Trophoblast cell (in vitro differentiated cells and primary cell): Measurements from ENCODE around the gene VAT1L.

ENCODE experiments used
- DNase-seq, 2 donors: peaks; one replicate each; pipeline ENCODE4 v3.0.0-alpha.2; 2016
- H2AFZ ChIP-seq: 2 replicates; pipeline ENCODE4 v1.6.1; 2013; ENCODE audit warnings: low read length, moderate library complexity, mild to moderate bottlenecking; ENCODE audit not compliant: insufficient read depth, poor library complexity
- H2AK5ac ChIP-seq: 2 replicates; pipeline ENCODE4 v1.6.1; 2013; ENCODE audit warnings: mild to moderate bottlenecking, low read length
- H2BK120ac ChIP-seq: 2 replicates; pipeline ENCODE4 v1.6.1; 2013; ENCODE audit warnings: low read length, mild to moderate bottlenecking, moderate library complexity; ENCODE audit not compliant: insufficient read depth, poor library complexity
- H2BK12ac ChIP-seq: 2 replicates; pipeline ENCODE4 v1.6.1; 2013; ENCODE audit warnings: mild to moderate bottlenecking, low read length, moderate library complexity
- H2BK5ac ChIP-seq: 2 replicates; pipeline ENCODE4 v1.6.1; 2013; ENCODE audit warnings: low read length, low read depth, moderate library complexity, mild to moderate bottlenecking; ENCODE audit not compliant: poor library complexity
- H3K14ac ChIP-seq: 2 replicates; pipeline ENCODE4 v1.6.1; 2013; ENCODE audit warnings: mild to moderate bottlenecking, low read length
- H3K18ac ChIP-seq: 2 replicates; pipeline ENCODE4 v1.6.1; 2013; ENCODE audit warnings: mild to moderate bottlenecking, low read length
- H3K23ac ChIP-seq: 2 replicates; pipeline ENCODE4 v1.6.1; 2013; ENCODE audit warnings: low read length
- H3K27ac ChIP-seq: 2 replicates; pipeline ENCODE4 v1.5.1; 2013; ENCODE audit warnings: low read depth, mild to moderate bottlenecking, inconsistent platforms, low read length, moderate library complexity
- H3K27me3 ChIP-seq: 2 replicates; pipeline ENCODE4 v1.6.1; 2013; ENCODE audit warnings: inconsistent platforms, mild to moderate bottlenecking, low read length, moderate library complexity; ENCODE audit not compliant: insufficient read depth
- H3K36me3 ChIP-seq, 2 experiments: 1 replicate in 1 of 2; 2 replicates in 1 of 2; pipeline ENCODE4 v1.6.1; 2013; ENCODE audit warnings: low read length in 2 of 2, mild to moderate bottlenecking in 2 of 2, moderate library complexity in 1 of 2; ENCODE audit not compliant: insufficient read depth in 2 of 2, control insufficient read depth in 1 of 2
- H3K4ac ChIP-seq: 2 replicates; pipeline ENCODE4 v1.6.1; 2013; ENCODE audit warnings: low read depth, mild to moderate bottlenecking, low read length, moderate library complexity
- H3K4me1 ChIP-seq, 2 experiments: 1 replicate in 1 of 2; 2 replicates in 1 of 2; pipeline ENCODE4 v1.6.1; 2013; ENCODE audit warnings: low read length in 2 of 2, mild to moderate bottlenecking in 2 of 2, moderate library complexity in 1 of 2; ENCODE audit not compliant: insufficient read depth in 2 of 2, control insufficient read depth in 1 of 2
- H3K4me2 ChIP-seq: 2 replicates; pipeline ENCODE4 v1.6.1; 2013; ENCODE audit warnings: inconsistent platforms, mild to moderate bottlenecking, low read length, moderate library complexity
- H3K4me3 ChIP-seq: 2 replicates; pipeline ENCODE4 v1.5.1; 2013; ENCODE audit warnings: mild to moderate bottlenecking, low read depth, low read length, inconsistent platforms
- H3K79me1 ChIP-seq: one replicate; pipeline ENCODE4 v1.6.1; 2013; ENCODE audit warnings: low read length
- H3K79me2 ChIP-seq: 2 replicates; pipeline ENCODE4 v1.6.1; 2013; ENCODE audit warnings: low read length, mild to moderate bottlenecking; ENCODE audit not compliant: control insufficient read depth, insufficient read depth, poor library complexity
- H3K9ac ChIP-seq: 2 replicates; pipeline ENCODE4 v1.6.1; 2013; ENCODE audit warnings: mild to moderate bottlenecking, low read length
- H3K9me3 ChIP-seq: 2 replicates; pipeline ENCODE4 v1.6.1; 2013; ENCODE audit warnings: low read depth, mild to moderate bottlenecking, control low read depth, inconsistent platforms, low read length; ENCODE audit not compliant: insufficient read depth
- H4K12ac ChIP-seq: 2 replicates; pipeline ENCODE4 v1.6.1; 2013; ENCODE audit warnings: low read depth, mild to moderate bottlenecking, low read length, moderate library complexity
- H4K8ac ChIP-seq: 2 replicates; pipeline ENCODE4 v1.6.1; 2013; ENCODE audit warnings: low read depth, mild to moderate bottlenecking, low read length, moderate library complexity
- H4K91ac ChIP-seq: one replicate; pipeline ENCODE4 v1.6.1; 2013; ENCODE audit warnings: low read depth, mild to moderate bottlenecking, low read length, moderate library complexity
- WGBS: extraction: QIAGEN DNeasy Blood & Tissue Kit; methylation state at CpG from one replicate; pipeline ENCODE4 v1.1.7; 2013; ENCODE audit warnings: missing lambda C conversion rate; ENCODE audit not compliant: insufficient read length, insufficient coverage; ENCODE audit errors: extremely low coverage; 5-methylcytosine and 5-hydroxymethylcytosine counted together

VAT1L gene

GRCh38 chr16:77897129-77897437 lies 108.7 kb downstream of the VAT1L start:
- Histone ChIP-seq H3K9ac (no peak overlapping the region), H3K23ac (no peak overlapping the region), H2AK5ac (no peak overlapping the region), H3K27ac (no peak overlapping the region), H4K12ac (no peak overlapping the region), H3K18ac (no peak overlapping the region), H3K36me3 (no peaks in the 10 kb centered on the region), H2BK5ac (no peak overlapping the region), H3K79me2 (no peaks in the 10 kb centered on the region), H2BK120ac (no peak overlapping the region), H3K14ac (no peak overlapping the region), H3K4me1 (no peaks in the 10 kb centered on the region), H4K8ac (no peak overlapping the region), H3K27me3 (no peaks in the 10 kb centered on the region), H3K4me2 (no peak overlapping the region), H2AFZ (no peak overlapping the region), H2BK12ac (no peak overlapping the region), H4K91ac (no peak overlapping the region), H3K79me1 (no peaks in the 10 kb centered on the region), H3K4me3 (no peak overlapping the region), H3K4ac (no peak overlapping the region), H3K9me3 (no peaks in the 10 kb centered on the region)
- WGBS: no CpG with 5 or more reads among the region's 3 CpGs
- DNase-seq: no peak

GRCh38 chr16:77897831-77898605 lies 109.7 kb downstream of the VAT1L start:
- H2AK5ac ChIP-seq: no peak overlapping the region
- no peaks in the 10 kb centered on the region for H3K79me2 ChIP-seq
- no peak overlapping the region for H3K27ac ChIP-seq
- no peak overlapping the region for H3K23ac ChIP-seq
- no peak overlapping the region for H3K4me2 ChIP-seq
- H4K91ac ChIP-seq: no peak overlapping the region
- no peaks in the 10 kb centered on the region for H3K9me3 ChIP-seq
- H3K4ac ChIP-seq: no peak overlapping the region
- no peak overlapping the region for H3K4me3 ChIP-seq
- H2AFZ ChIP-seq: no peak overlapping the region
- H3K9ac ChIP-seq: no peak overlapping the region
- H3K18ac ChIP-seq: no peak overlapping the region
- H3K4me1 ChIP-seq: no peaks in the 10 kb centered on the region
- H3K36me3 ChIP-seq: no peaks in the 10 kb centered on the region
- no CpG with 5 or more reads among the region's 4 CpGs for WGBS
- no peaks in the 10 kb centered on the region for H3K27me3 ChIP-seq
- H3K14ac ChIP-seq: no peak overlapping the region
- DNase-seq: no peak
- H2BK12ac ChIP-seq: no peak overlapping the region
- no peak overlapping the region for H2BK120ac ChIP-seq
- no peak overlapping the region for H2BK5ac ChIP-seq
- no peak overlapping the region for H4K8ac ChIP-seq
- no peak overlapping the region for H4K12ac ChIP-seq
- no peaks in the 10 kb centered on the region for H3K79me1 ChIP-seq

GRCh38 chr16:77898671-77899211 lies 110.4 kb downstream of the VAT1L start:
- Histone ChIP-seq H4K8ac (no peak overlapping the region), H4K12ac (no peak overlapping the region), H2AFZ (no peak overlapping the region), H2BK5ac (no peak overlapping the region), H3K4me1 (no peaks in the 10 kb centered on the region), H3K36me3 (no peaks in the 10 kb centered on the region), H3K79me2 (no peaks in the 10 kb centered on the region), H3K14ac (no peak overlapping the region), H3K18ac (no peak overlapping the region), H3K27me3 (no peaks in the 10 kb centered on the region), H3K4me2 (no peak overlapping the region), H3K27ac (no peak overlapping the region), H2BK12ac (no peak overlapping the region), H3K79me1 (no peaks in the 10 kb centered on the region), H2AK5ac (no peak overlapping the region), H3K9me3 (no peaks in the 10 kb centered on the region), H3K9ac (no peak overlapping the region), H2BK120ac (no peak overlapping the region), H3K4me3 (no peak overlapping the region), H4K91ac (no peak overlapping the region), H3K23ac (no peak overlapping the region), H3K4ac (no peak overlapping the region)
- WGBS: no CpG with 5 or more reads among the region's 2 CpGs
- no peak for DNase-seq

- no CpG with 5 or more reads among the region's 3 CpGs for WGBS
- H2BK12ac ChIP-seq: no peak overlapping the region
Measured at GRCh38 chr16:77899416-77899815, 111.1 kb downstream of the VAT1L start.

More at GRCh38 chr16:77899416-77899815, 111.1 kb downstream of the VAT1L start:
- Histone ChIP-seq H3K79me2 (no peaks in the 10 kb centered on the region), H4K12ac (no peak overlapping the region), H3K36me3 (no peaks in the 10 kb centered on the region), H2AFZ (no peak overlapping the region), H3K18ac (no peak overlapping the region), H3K4me3 (no peak overlapping the region), H3K9ac (no peak overlapping the region), H3K4me2 (no peak overlapping the region), H3K27ac (no peak overlapping the region), H4K91ac (no peak overlapping the region), H3K4ac (no peak overlapping the region), H3K23ac (no peak overlapping the region), H3K4me1 (no peaks in the 10 kb centered on the region), H3K79me1 (no peaks in the 10 kb centered on the region), H2AK5ac (no peak overlapping the region), H3K27me3 (no peaks in the 10 kb centered on the region), H3K9me3 (no peaks in the 10 kb centered on the region), H4K8ac (no peak overlapping the region), H3K14ac (no peak overlapping the region), H2BK5ac (no peak overlapping the region), H2BK120ac (no peak overlapping the region)
- no peak for DNase-seq
